DMS 273 (cell line): ENCODE results near the gene SPRR2A.
A peak's percentile ranks its signal among the peaks of the same experiment; 100 is the strongest.
"Not testable (repeated sequence)": the region's sequence is repeated elsewhere in the genome, so short reads cannot be mapped to it uniquely, and the experiment has no call there.

ENCODE experiments used
- DNase-seq: peaks from one replicate; lab custom pipeline; 2025; ENCODE audit not compliant: unreplicated experiment; lab: John Stamatoyannopoulos, UW

The SPRR2A gene

DNA sequence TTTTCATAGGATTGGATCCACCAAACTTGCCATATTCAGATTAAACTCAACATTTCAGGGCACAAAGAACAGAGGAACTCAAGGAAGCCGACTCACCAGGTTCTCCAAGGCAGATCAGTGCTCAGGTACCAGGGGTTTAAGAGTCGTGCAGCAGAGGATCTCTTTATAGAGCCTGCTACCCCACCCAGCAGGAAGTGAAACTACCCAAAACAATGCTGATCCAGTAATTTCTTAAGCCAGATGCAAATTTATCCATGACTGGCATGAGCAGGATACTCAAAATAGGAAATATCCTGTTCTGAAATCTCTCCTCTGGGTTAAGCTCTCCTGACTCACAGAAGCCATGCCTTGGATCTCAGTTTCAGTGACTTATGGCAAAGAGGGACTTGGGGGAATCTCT, at the start of gene SPRR2A:
SPRR2A (minus strand) TSS at position 138 of the 400 bp plus-strand sequence. CDS start 777 bp downstream, outside the sequence.
- DNase-seq, result no peak

DNA sequence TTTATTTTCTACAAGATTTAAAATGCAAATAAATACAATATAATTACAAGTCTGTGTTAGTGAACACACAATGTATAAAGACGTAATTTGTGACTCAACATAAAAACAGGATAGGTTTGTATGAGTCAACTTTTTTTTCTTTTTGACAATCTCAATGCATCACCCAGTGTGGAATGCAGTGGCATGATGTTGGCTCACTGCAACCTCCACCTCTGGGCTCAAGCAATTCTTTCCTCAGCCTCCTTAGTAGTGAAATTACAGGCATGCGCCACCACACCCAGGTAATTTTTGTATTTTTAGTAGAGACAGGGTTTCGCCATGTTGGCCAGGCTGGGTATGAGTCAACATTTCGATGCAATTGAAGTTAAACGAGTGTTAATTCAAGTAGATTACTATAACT, 42.9 kb upstream of the SPRR2A start:
- DNase-seq, result no peak

DNA sequence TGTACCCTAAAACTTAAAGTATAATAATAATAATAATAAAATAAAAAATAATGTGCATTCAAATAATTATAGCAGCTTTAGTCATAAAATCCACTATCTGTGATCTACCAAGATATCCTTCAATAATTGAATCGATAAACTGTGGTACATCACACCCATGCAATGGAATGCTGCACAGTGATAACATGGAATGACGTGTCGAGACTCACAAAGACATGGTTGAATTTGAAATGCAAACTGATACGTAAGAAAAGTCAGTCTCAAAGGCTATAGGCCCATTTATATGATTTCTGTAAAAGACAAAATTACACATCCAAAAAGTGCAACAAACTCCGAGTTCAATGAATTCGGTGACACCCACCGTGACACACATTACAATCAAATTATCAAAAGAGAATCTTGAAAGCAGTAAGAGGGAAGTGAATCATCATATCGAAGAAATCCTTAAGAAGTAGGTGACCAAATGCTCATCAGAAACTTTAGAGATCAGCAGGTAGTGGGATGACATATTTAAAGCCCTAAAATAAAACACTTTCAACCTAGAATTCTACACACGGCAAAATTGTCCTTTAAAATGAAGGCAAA, 42.2 kb upstream of the SPRR2A start:
- DNase-seq, result no peak

DNA sequence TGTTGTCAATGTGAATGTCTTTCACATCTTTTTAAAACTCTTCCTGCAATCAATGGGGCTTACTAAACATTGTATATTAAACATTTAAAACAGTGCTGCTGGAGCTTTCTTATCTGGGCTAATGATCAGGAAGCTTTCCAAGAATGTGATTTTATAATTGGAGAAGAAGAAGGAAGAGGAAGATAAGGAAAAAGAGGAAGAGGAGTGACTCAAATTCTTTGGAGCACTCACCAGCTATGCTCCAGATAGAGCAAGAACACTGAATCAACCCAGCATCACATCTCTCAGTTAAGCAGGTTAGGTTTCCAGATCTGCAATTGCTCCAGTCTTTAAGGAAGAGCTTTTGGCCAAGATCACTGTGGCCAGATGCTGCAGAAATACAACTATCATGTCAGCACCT, 38.5 kb upstream of the SPRR2A start:
- no peak for DNase-seq

DNA sequence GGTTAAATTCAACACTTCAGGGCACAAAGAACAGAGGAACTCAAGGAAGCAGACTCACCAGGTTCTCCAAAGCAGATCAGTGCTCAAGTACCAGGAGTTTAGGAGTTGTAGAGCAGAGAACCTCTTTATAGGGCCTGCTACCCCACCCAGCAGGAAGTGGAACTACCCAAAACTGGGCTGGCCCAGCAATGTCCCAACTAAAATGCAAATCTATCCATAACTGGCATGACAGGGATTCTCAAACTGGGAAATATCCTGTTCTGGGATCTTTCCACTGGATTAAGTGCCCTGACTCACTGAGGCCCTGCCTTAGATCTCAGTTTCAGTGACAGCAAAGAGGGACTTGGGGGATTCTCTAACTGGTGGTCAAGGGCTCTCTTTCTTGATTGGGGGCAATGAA, 37.1 kb upstream of the SPRR2A start, which contains the start of gene SPRR2E:
SPRR2E (minus strand) TSS at position 101 of the 400 bp plus-strand sequence. CDS start 775 bp downstream, outside the sequence.
- DNase-seq, result no peak

DNA sequence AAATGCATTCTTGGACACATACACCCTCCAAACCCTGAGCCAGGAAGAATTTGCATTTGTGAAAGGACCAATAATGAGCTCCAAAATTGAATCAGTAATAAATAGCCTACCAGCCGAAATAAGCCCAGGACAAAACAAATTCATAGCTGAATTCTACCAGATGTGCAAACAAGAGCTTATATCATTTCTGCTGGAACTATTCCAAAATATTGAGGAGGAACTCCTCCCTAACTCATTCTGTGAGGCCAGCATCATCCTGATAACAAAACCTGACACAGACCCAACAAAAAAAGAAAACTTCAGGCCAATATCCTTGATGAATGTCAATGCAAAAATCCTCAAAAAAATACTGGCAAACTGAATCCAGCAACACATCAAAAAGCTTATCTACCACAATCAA, 30.3 kb upstream of the SPRR2A start:
- no peak for DNase-seq

DNA sequence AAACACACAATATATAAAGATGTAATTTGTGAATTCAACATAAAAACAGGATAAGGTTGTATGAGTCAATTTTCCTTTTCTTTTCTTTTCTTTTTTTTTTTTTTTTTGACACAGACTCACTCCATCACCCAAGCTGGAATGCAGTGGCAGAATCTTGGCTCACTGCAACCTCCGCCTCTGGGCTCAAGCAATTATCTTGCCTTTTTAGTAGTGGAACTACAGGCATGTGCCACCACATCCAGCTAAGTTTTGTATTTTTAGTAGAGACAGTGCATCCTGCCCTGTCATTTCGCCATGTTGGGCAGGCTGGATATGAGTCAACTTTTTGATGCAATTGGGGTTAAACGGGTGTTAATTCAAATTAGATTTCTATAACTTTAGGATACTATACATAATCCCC, 24.4 kb upstream of the SPRR2A start:
- no peak for DNase-seq

DNA sequence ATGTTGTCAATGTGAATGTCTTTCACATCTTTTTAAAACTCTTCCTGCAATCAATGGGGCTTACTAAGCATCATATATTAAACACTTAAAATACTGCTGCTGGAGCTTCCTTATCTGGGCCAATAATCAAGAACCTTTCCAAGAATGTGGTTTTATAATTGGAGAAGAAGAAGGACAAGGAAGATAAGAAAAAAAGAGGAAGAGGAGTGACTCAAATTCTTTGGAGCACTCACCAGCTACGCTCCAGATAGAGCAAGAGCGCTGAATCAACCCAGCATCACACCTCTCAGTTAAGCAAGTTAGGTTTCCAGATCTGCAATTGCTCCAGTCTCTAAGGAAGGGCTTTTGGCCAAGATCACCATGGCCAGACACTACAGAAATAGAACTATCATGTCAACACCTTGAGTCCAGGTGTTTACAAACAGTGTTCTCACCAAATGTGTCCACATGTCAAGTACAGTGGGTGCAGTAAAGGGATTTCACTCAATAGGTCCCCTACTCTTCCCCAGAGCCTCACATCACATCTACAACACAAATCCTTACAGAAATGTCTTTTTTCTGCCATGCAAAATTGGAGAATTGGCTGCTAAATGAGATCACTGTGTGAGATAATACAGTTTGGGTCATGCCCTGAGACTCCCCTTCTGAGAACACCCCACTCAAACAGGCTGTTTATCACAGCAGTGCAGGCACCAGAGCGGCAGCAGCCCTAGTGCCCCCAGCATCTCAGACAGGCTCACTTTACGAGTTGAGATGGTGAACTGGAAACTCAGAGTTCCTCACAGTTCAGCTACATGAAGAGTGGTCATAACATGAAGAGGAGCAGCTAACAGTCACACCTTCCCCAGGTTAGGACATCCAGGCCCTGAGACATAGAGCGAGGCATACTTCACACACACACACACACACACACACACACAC, 15.8 kb upstream of the SPRR2A start:
- no peak for DNase-seq

DNA sequence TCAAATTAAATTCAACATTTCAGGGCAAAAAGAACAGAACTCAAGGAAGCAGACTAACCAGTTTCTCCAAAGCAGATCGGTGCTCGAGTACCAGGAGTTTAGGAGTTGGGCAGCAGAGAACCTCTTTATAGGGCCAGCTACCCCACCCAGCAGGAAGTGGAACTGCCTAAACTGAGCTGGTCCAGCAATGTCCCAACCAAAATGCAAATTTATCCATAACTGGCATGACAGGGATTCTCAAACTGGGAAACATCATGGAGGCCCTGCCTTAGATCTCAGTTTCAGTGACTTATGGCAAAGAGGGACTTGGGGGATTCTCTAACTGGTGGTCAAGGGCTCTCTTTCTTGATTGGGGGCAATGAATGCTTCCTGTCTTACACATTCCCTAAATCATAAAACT, 14.2 kb upstream of the SPRR2A start, which contains the start of gene SPRR2B:
SPRR2B (minus strand) TSS at position 101 of the 400 bp plus-strand sequence. CDS start 772 bp downstream, outside the sequence.
- DNase-seq, result no peak

DNA sequence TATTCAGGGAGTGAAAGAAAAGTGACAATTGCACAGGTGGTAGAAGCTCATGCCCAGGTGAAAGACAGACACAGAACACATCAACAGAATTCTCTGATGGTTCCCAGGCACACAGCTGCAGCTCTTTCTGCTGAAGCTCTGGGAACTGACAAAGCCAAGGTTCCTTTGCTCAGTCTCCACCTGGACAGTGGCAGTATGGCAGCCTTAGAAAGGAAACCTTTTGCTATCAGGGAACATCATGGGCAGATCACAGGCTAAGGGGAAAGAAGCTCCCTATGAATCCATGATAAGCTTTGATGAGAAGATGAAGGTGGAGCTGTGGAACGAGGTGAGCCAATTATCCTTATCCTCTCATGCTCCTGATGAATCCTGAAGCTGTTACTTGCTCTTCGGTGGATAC, 12.9 kb upstream of the SPRR2A start:
- DNase-seq, result no peak

DNA sequence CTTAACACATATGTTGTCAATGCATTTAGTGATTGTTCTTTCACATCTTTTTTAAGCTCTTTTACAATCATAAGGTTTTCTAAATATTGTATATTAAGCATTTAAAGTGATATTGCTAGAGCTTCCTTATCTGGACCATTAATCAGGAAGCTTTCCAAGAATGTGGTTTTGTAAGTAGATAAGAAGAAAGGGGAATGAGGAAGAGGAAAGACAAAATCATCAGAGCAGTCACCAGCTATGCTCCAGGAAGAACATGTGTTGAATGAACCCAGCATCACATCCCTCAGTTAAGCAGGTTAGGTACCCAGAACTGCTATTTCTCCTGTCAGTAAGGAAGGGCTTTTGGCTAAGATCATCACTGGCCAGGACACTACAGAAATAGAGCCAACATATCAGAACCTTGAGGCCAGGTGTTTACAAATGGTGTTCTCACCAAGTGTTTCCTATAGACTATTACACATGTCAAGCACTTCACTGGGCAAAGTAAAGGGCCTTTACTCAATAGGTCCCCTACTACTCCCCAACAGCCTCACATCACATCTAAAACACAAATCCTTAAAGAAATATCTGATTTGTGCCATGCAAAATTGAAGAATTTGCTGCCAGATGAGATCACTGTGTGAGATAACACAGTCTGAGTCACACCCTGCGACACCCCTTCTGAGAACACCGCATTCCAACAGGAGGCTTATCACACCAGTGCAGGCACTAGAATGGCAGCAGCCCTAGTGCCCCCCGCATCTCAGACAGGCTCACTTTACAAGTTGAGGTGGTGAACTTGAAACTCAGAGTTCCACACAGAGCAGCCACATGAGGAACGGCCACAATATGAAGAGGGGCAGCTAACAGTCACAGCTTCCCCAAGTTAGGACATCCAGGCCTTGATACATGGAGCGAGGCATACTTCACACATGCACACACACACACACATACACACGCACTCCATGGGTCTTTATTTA, 1.8 kb upstream of the SPRR2A start:
- DNase-seq, result no peak

DNA sequence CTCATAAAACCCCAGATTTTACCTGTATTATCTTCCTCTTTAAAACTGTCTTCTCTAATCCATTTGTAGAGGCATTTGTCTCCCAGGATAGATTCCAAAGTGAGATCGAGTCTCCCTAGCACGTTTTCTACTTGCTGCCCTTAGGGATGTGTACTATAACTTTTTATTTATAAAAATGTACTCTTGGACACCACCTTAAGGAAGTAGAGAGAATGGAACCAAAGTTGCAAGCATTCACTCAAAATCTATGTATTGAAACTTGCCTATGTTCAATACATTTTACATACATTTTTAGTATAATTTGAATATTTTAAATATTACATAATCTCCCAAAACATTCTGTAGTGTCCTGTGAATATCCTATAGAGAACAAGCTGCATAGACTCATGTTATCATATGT, 842 bp upstream of the SPRR2A start:
- DNase-seq, result no peak

DNA sequence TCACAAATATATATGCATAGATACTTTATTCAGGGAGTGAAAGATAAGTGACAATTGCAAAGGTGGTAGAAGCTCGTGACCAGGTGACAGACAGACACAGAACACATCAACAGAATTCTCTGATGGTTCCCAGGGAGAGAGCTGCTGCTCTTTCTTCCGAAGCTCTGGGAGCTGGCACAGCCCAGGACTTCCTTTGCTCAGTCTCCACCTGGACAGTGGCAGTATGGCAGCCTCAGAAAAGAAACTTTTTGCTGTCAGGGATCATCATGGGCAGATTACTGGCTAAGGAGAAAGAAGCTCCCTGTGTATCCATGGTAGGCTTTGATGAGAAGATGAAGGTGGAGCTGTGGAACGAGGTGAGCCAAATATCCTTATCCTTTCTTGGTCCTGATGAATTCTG, 1.2 kb downstream of the SPRR2A start:
- not testable (repeated sequence) for DNase-seq

DNA sequence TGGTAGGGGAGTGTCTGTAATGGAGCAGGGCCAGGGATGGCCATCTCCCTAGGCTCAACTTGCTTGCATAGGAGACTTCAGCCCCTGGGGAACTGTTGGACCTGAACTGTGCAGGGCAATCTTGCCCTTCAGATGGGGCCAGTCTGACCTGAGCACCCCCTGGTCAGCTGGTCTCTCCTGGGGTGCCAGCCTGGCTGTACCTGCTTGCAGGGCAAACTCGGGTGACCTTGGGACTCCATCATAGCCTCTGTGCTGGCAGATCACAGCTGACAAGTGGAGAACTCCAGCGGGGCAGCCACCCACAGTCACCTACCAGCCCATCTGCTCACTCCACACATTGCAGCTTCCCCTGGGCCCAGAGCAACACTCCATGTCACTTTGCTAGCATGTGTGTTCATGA, 8.1 kb downstream of the SPRR2A start:
- DNase-seq, result no peak

DNA sequence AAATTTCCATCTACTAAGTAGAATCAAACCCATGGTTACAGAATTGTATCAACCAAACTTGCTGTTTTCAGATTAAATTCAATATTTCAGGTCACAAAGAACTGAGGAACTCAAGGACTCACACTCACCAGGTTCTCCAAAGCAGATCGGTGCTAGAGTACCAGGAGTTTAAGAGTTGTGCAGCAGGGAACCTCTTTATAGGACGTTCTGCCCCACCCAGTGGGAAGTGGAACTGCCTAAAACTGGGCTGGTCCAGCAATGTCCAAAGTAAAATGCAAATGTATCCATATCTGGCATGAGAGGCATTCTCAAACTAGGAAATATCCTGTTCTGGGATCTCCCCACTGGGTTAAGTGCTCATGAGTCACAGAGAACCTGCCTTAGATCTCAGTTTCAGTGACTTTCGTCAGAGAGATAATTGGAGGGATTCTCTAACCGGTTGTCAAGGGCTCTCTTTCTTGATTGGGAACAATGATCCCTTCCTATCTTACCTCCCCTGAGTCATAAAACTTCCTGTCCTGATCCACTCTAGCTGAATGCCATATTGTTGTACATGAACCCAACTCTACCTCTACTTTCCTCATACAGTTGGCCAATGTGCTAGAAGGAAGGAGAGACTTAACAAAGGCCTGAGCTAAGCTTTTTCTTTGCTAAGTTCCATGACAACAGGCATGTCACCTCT, 16.2 kb downstream of the SPRR2A start, which contains the start of gene SPRR2D:
SPRR2D (minus strand) TSS at position 171 of the 682 bp plus-strand sequence. CDS start 774 bp downstream, outside the sequence.
- no peak for DNase-seq

DNA sequence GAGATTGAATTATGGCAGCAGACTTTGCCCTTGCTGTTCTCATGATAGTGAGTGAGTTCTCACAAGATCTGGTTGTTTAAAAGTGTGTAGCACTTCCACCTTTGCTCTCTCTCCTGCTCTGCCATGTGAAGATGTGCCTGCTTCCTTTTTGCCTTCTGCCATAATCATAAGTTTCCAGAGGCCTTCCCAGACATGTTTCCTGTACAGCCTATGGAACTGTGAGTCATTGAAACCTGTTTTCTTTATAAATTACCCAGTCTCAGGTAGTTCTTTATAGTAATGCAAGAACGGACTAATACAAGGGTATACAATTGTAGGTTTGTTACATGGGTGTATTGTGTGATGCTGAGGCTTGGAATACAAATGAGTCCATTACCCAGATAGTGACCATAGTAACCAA, 22.1 kb downstream of the SPRR2A start:
- DNase-seq, result no peak

DNA sequence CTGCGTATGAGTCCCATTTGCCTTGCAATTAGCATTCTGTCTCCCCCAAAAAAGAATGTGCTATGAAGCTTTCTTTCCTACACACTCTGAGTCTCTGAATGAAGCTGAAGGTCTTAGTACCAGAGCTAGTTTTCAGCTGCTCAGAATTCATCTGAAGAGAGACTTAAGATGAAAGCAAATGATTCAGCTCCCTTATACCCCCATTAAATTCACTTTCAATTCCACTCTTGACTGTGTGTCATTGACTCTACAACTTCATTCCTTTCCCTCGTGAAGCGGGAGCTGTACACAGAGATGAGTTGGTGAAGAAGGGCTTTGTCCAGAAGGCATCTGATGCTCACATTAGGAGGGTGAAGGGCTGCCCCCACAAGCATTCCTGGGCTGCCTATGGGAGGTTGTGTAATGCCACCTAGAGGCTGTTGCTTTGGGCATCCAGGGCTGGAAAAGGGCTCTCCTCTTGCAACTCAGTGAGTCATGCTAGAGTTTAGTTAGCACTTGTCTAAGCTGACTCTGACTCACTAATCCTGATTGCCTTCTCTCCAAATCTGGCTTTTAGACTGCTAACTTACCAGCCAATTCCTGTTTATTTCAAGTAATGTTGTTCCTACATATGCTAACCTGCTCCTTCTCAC, 24.5 kb downstream of the SPRR2A start:
- peak; percentile 13 for DNase-seq

DNA sequence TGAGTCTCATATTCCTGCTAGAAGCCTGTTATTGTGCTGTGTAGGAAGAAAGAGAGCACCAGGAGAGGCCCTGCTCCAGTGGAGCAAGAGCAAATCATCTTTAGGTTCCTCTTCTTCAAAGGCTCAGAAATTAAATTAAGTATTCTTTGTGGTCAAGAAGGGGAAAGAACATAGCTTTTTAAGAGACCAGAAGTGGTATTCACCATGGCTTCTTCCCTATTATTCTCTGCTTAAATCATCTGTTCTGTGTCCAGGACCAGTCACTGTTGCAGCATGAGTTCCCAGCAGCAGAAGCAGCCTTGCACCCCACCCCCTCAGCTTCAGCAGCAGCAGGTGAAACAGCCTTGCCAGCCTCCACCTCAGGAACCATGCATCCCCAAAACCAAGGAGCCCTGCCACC, 25.2 kb downstream of the SPRR2A start:
- DNase-seq, result no peak

DNA sequence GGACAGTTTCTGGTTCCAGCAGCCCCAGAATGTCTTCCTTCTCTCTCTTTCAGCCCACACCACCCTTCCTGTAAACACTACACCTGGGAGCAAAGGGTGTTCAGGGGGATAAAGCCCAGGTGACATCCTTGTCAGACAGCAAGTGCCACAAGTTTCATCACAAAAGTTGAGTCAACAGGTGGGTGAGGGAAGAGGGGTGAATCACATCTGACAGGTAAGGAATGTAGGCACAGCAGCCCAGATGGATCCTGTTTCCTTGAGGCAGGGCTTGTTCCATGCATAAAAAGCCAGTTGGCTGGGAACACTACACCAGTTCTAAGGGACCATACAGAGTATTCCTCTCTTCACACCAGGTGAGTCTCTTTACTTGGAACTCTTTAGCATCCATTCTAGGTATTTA, 26.4 kb downstream of the SPRR2A start, which contains the start of gene SPRR1B:
SPRR1B (plus strand) TSS at position 309 of the 400 bp plus-strand sequence. CDS start 1,143 bp downstream, outside the sequence.
- no peak for DNase-seq

DNA sequence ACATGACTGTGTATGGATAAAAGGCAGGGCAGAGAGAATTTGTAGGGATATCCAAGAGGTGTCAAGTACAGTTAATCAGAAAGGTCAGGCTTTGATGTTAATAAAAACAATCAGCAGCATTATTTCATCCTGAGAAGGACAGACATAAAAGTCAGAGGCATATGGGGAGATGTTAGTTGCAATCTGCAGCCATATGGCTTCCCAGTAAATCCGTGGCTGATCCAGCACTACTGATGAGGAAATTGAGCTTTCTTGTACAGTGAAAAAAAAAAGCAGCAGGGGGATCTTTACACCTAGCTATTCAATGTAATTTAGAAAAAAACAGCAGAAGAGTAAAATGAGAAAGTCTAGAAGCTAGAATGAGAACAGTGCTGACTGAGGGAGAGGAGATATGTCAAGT, 28.5 kb downstream of the SPRR2A start:
- no peak for DNase-seq
